Superior temporal gyrus (tissue), 1 donor: ENCODE data around the gene FIGN.
A peak's percentile ranks its signal among the peaks of the same experiment; 100 is the strongest.

Experiments used
- DNase-seq: peaks from one replicate; pipeline ENCODE4 v3.0.0-alpha.2; 2016; ENCODE audit errors: extremely low spot score

Gene FIGN

GRCh38 chr2:163735685-163736432, at the start of gene FIGN:
Gene FIGN, minus strand, starts transcription at chr2:163736008. Its CDS starts 1,081 bp downstream, at chr2:163734927.
- peak; percentile 89 for DNase-seq

GRCh38 chr2:163785162-163785561, 49.4 kb upstream of the FIGN start:
- DNase-seq: no peak

- DNase-seq: no peak
These were observed 44.3 kb upstream of the FIGN start for GRCh38 chr2:163779970-163780597.

DNA sequence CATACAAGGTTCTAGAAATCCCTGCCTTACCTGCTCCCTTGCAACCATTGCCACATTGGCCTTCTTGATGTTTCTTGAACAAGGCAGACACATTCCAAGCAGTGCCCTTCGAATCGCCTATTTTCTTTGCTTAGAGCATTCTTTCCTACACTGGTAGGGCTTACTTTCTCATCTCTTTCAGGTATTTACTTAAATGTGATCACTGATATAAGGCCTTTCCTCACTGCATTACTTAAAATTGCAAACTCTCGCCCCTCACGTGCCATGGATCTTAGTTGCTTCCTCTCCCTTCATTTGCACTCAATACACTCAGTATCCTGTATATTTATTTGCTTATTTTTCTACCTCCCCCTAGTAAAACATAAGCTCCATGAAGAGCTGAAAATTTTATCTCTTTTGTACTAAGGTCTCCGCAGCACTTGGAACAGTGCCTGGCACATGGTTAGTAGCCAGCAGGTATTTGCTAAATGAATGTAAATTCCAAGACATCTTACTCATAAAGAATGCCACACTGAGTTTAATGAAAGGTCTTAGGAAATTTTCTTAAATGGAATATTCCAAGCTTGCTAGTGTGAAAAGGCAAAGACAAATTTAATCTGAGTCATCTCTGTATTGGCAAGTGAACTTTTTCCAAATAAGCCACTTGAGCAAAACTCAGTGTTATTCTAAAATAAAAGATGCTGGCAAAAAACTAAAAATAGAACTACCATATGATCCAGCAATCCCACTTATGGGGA, 42.4 kb upstream of the FIGN start:
- peak; percentile 41 for DNase-seq

DNA sequence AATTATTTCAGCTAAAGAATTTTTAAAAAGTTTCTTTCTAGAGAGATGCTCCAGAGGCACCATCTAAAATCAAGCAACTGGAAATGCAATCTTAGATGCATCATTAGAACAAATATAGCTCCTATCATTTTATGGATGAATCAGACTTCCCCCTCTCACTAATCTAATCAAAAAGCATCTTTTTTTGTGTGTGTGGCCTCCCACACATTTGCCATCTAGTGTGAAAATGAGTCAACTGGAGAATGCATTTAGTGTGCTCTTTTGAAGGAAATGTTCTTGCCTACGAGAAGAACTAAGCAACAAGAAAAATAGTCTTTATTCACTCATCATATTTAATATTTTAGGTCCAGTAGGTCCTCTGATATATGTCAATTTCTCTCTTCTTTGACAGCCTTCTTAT, 39.5 kb upstream of the FIGN start:
- peak; percentile 50 for DNase-seq

DNA sequence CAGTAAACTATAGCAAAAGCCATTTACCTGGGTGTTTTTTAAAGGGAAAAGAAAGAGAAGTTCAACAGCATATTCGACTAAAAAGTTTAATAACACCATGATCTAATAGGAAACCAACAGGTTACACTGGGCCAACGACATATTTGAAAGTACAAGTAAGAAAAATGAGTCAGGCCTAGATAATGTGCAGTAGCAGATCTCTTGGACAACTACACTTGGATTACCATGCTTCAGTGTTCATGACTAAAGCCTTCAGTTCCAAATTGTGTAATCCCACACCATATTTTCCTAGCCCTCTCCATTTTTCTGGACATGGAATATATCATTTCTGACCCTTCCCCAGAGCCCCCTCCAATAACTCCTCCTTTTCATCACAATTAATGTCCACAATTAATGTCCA, 39.1 kb upstream of the FIGN start:
- DNase-seq: no peak

DNA sequence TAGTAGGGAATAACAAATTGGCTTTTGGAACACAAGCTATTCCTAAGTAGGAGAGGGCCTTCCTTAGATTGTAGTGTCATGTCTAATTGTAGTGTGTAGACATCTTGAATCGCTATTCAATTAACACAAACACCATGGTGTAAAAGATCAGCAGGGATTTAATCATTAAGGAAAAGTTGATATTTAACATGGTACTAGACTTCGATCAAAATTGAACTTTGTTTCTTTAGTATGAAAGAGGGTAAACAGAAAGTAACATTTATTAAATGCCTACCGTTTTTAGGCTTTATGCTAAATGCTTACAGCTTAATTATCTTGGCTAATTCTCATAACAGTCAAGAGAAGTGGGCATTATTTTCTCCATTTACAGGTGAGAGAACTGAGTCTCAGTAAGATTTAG, 37.5 kb upstream of the FIGN start:
- DNase-seq: no peak

- DNase-seq: no peak
These were observed 35.8 kb upstream of the FIGN start for GRCh38 chr2:163771596-163771995.

GRCh38 chr2:163768881-163769695, 33.3 kb upstream of the FIGN start:
- DNase-seq: no peak

- DNase-seq: no peak
These were observed 31.3 kb upstream of the FIGN start for GRCh38 chr2:163767097-163767496.

DNA sequence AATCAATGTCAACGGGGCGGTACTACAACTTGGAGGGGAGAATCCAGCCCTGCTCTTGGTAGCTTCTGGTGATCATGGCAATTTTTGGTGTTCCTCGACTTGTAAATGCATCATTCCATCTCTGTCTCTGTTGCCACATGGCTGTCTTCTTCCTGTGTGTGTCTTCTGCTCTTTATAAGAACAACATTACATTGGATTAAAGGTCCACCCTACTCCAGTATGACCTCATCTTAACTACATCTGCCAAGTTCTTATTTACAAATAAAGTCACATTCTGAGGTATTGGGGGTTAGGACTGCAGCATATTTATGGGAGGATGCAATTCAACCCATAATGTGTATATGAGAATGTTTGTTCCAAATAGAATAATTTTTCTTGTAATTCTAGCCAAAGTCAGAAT, 28.8 kb upstream of the FIGN start:
- no peak for DNase-seq

- no peak for DNase-seq
These were observed 23.2 kb upstream of the FIGN start for GRCh38 chr2:163759013-163759412.

DNA sequence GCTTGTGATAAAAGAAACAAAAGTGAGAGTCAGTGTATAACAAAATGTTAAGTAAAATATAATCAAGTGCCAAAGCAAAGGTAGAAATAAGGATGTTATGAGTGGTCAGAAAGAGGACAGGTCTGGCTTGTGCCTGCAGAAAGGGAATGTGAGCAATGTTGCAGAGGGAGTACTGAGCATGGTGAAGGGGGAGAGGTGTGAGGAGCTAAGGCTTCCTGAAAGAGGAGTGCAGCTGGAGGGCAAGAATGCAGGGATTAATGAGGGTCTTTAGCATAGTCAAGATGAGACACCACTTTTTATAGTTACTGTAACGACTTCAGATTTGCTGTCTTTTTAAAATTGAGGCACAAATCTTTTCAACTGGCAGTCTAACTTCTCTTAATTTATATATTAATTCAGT, 22.0 kb upstream of the FIGN start:
- DNase-seq: no peak

DNA sequence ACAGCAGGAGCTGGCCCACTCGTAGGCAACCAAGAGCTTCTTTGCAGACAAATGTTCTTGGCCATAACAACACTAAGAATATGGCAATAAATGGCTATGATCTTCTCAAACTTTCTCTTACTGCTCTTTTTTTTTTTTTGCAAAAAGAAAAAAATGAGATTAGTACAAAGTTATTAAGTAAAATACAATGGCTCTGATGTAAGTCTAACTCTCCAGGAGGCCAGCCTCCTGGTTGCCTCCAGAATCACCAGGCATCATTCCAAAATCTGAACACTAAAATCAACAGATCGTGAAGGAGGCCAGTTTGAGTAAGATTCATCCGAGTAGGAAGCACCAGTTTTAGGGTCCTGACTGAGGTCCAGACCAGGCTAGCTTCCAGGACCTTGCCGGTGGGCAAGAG, 20.8 kb upstream of the FIGN start:
- DNase-seq: no peak

DNA sequence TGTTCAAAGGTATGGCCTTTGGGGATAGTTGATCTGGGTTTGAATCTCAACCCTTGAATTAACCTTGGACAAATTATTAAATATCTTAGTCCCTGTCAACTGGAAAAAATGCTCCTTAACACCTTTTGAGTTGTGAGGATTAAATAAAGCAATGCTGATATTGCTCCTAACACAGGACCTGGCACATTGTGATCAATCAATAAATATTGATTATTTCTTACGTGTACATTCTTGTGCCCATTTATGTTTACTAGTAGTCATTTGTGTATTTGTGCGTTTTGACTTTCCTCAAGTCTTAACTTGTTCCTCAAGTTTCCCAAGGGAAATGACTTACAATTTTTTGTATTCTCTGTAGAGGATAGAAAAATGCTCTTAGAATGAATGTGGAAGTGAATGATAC, 19.6 kb upstream of the FIGN start:
- no peak for DNase-seq

DNA sequence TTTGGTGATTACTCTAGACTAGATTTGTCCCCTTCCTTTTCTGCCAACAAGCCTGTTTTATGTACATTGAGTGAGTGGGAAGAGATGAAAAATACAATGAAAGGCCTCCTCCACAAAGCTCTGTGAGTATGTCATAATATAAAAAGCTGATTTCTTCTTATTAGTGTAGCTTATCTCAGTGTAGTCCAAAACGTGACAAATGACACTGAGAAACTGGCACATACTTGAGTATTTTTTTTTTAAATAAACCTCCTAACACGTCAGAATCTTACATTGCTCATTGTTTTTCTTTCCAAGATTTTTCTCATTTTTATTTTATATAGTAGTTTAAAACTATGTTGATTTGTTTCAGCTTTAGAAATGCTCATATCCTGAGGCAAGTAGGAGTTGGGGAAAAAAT, 17.9 kb upstream of the FIGN start:
- no peak for DNase-seq

GRCh38 chr2:163752267-163752666, 16.5 kb upstream of the FIGN start:
- DNase-seq: no peak

- DNase-seq: no peak
These were observed 15.9 kb upstream of the FIGN start for GRCh38 chr2:163751696-163752095.

GRCh38 chr2:163748420-163748819, 12.6 kb upstream of the FIGN start:
- no peak for DNase-seq

- no peak for DNase-seq
These were observed 5.6 kb upstream of the FIGN start for GRCh38 chr2:163741435-163741834.

GRCh38 chr2:163737563-163737962, 1.8 kb upstream of the FIGN start:
- DNase-seq: no peak

- DNase-seq: peak; percentile 58
These were observed 1.3 kb upstream of the FIGN start for GRCh38 chr2:163737190-163737439.
